ENCODE measurements around the gene CRACR2A. TPM values are rescaled to one million over a fixed set of nuclear protein-coding genes. Genes with fewer than 3 reads are reported as not detected.

CRACR2A gene
- polyA plus RNA-seq, 1 donor = 1.3 TPM

GRCh38 chr12:3565985-3566384 lies 186.9 kb downstream of the CRACR2A start:
- DNase-seq (ENCODE audit: low read depth) = no peak

Other genes with a start within 250 kb of the CRACR2A start
- 7.1 TPM for gene PARP11, start 120.3 kb upstream of the CRACR2A start, polyA plus RNA-seq (ENCODE audit: insufficient read length)